Neuronal stem cell (in vitro differentiated cells): ENCODE data around the gene MTFMT.
A peak's percentile ranks its signal among the peaks of the same experiment; 100 is the strongest.

Experiments
- DNase-seq: peaks from one replicate; pipeline ENCODE4 v3.0.0-alpha.2; 2013; ENCODE audit warnings: low spot score
- H2AFZ ChIP-seq: one replicate; pipeline ENCODE4 v1.6.1; 2013; ENCODE audit warnings: mild to moderate bottlenecking, low read length, inconsistent platforms
- H2AK5ac ChIP-seq: 2 replicates; pipeline ENCODE4 v1.6.1; 2013; ENCODE audit warnings: low read depth, mild to moderate bottlenecking, inconsistent platforms, low read length, moderate library complexity, mixed read lengths
- H2BK120ac ChIP-seq: 2 replicates; pipeline ENCODE4 v1.6.1; 2013; ENCODE audit warnings: low read depth, mild to moderate bottlenecking, inconsistent platforms, low read length, moderate library complexity, mixed read lengths
- H2BK12ac ChIP-seq: one replicate; pipeline ENCODE4 v1.6.1; 2013; ENCODE audit warnings: low read length, inconsistent platforms
- H2BK15ac ChIP-seq: 2 replicates; pipeline ENCODE4 v1.6.1; 2013; ENCODE audit warnings: mild to moderate bottlenecking, low read length, inconsistent platforms, mixed read lengths
- H2BK5ac ChIP-seq: one replicate; pipeline ENCODE4 v1.6.1; 2013; ENCODE audit warnings: inconsistent platforms, mild to moderate bottlenecking, low read length, moderate library complexity
- H3K14ac ChIP-seq: one replicate; pipeline ENCODE4 v1.6.1; 2013; ENCODE audit warnings: low read length, inconsistent platforms
- H3K18ac ChIP-seq: 2 replicates; pipeline ENCODE4 v1.6.1; 2013; ENCODE audit warnings: low read length, inconsistent platforms
- H3K23ac ChIP-seq: 2 replicates; pipeline ENCODE4 v1.6.1; 2013; ENCODE audit warnings: low read depth, mild to moderate bottlenecking, mixed read lengths, low read length, inconsistent platforms; ENCODE audit not compliant: poor library complexity
- H3K27ac ChIP-seq: replicated peaks from 3 replicates; pipeline ENCODE4 v1.5.1; 2013; ENCODE audit warnings: low read length, inconsistent platforms
- H3K27me3 ChIP-seq, 3 experiments: 2 replicates each; pipeline ENCODE4 v1.6.1; 2013; ENCODE audit warnings: low read length in 3 of 3, mild to moderate bottlenecking in 2 of 3, inconsistent platforms in 1 of 3, low read depth in 1 of 3, mixed read lengths in 1 of 3, moderate library complexity in 1 of 3; ENCODE audit not compliant: control insufficient read depth in 3 of 3, insufficient read depth in 3 of 3
- H3K36me3 ChIP-seq, 2 donors: replicated peaks in 1 of 2; 2 replicates each; pipeline ENCODE4 v1.6.1; 2013; ENCODE audit warnings: low read length in 2 of 2; ENCODE audit not compliant: control insufficient read depth in 2 of 2, insufficient read depth in 2 of 2
- H3K4ac ChIP-seq: 2 replicates; pipeline ENCODE4 v1.6.1; 2013; ENCODE audit warnings: inconsistent platforms, mild to moderate bottlenecking, low read length, moderate library complexity
- H3K4me1 ChIP-seq, 2 donors: 1 replicate in 1 of 2; 2 replicates in 1 of 2; pipeline ENCODE4 v1.6.1; 2013; ENCODE audit warnings: low read length in 2 of 2, low read depth in 1 of 2; ENCODE audit not compliant: control insufficient read depth in 2 of 2, insufficient read depth in 1 of 2
- H3K4me2 ChIP-seq: one replicate; pipeline ENCODE4 v1.6.1; 2013; ENCODE audit warnings: mild to moderate bottlenecking, low read length, inconsistent platforms; ENCODE audit not compliant: insufficient read depth, poor library complexity, severe bottlenecking
- H3K4me3 ChIP-seq, 2 donors: 2 replicates each; pipeline ENCODE4 v1.5.1; 2013; ENCODE audit warnings: low read length in 2 of 2, mild to moderate bottlenecking in 2 of 2, inconsistent platforms in 1 of 2, moderate library complexity in 1 of 2
- H3K79me1 ChIP-seq: one replicate; pipeline ENCODE4 v1.6.1; 2013; ENCODE audit warnings: low read depth, mild to moderate bottlenecking, inconsistent platforms, low read length, moderate library complexity
- H3K9ac ChIP-seq: one replicate; pipeline ENCODE4 v1.6.1; 2013; ENCODE audit warnings: mild to moderate bottlenecking, low read depth, low read length, inconsistent platforms; ENCODE audit not compliant: poor library complexity
- H3K9me3 ChIP-seq, 2 donors: replicated peaks in 1 of 2; 2 replicates each; pipeline versions ENCODE3 to v1.6.1; 2013; ENCODE audit warnings: low read length in 2 of 2, mild to moderate bottlenecking in 2 of 2, inconsistent platforms in 1 of 2, low read depth in 1 of 2, mixed read lengths in 1 of 2, moderate library complexity in 1 of 2; ENCODE audit not compliant: control insufficient read depth in 2 of 2, insufficient read depth in 1 of 2
- H4K8ac ChIP-seq: one replicate; pipeline ENCODE4 v1.6.1; 2013; ENCODE audit warnings: low read depth, mild to moderate bottlenecking, inconsistent platforms, low read length, moderate library complexity
- H4K91ac ChIP-seq: one replicate; pipeline ENCODE4 v1.6.1; 2013; ENCODE audit warnings: low read length, low read depth, mild to moderate bottlenecking, inconsistent platforms; ENCODE audit not compliant: poor library complexity
- WGBS, 2 donors: extraction: QIAGEN DNeasy Blood & Tissue Kit; methylation state at CpG; one replicate each; pipeline ENCODE4 v1.1.7; 2013; ENCODE audit warnings: missing lambda C conversion rate in 2 of 2, mixed read lengths in 1 of 2; ENCODE audit not compliant: insufficient read length in 2 of 2, insufficient replicate concordance in 1 of 2; ENCODE audit errors: extremely low coverage in 2 of 2; 5-methylcytosine and 5-hydroxymethylcytosine counted together

MTFMT gene

GRCh38 chr15:64997066-64997465 is 32.4 kb downstream of the MTFMT start:
- Histone ChIP-seq H3K23ac (no peak overlapping the region), H4K91ac (no peak overlapping the region), H3K9ac (no peak overlapping the region), H3K9me3 (no peaks in the 10 kb centered on the region), H3K4me3 (no peak overlapping the region), H3K79me1 (no peaks in the 10 kb centered on the region), H3K4me1 (no peaks in the 10 kb centered on the region), H2BK15ac (no peak overlapping the region), H3K4ac (no peak overlapping the region), H2AK5ac (no peak overlapping the region), H3K36me3 (peaks cover 0 to 7% of the 10 kb centered on the region in 2 donors), H2BK120ac (no peak overlapping the region), H3K18ac (no peak overlapping the region), H3K14ac (no peak overlapping the region), H3K27me3 (no peaks in the 10 kb centered on the region), H3K27ac (no peak overlapping the region), H3K4me2 (no peak overlapping the region), H2BK12ac (no peak overlapping the region), H2AFZ (no peak overlapping the region), H4K8ac (no peak overlapping the region), H2BK5ac (no peak overlapping the region)
- no CpG with 5 or more reads among the region's 5 CpGs for WGBS, 2 donors
- no peak for DNase-seq

GRCh38 chr15:64993290-64993689 is 36.1 kb downstream of the MTFMT start:
- Histone ChIP-seq H2BK5ac (no peak overlapping the region), H2AK5ac (no peak overlapping the region), H4K91ac (no peak overlapping the region), H3K79me1 (peaks cover 3% of the 10 kb centered on the region), H3K36me3 (no peaks in the 10 kb centered on the region), H3K18ac (no peak overlapping the region), H4K8ac (no peak overlapping the region), H3K27ac (no peak overlapping the region), H3K4me1 (peaks cover 1 to 4% of the 10 kb centered on the region in 2 donors), H3K4me3 (no peak overlapping the region), H3K9ac (no peak overlapping the region), H3K14ac (no peak overlapping the region), H2BK120ac (no peak overlapping the region), H3K9me3 (no peaks in the 10 kb centered on the region), H3K4ac (no peak overlapping the region), H3K4me2 (no peak overlapping the region), H3K27me3 (no peaks in the 10 kb centered on the region), H2BK12ac (no peak overlapping the region), H3K23ac (no peak overlapping the region), H2AFZ (no peak overlapping the region), H2BK15ac (no peak overlapping the region)
- no CpG with 5 or more reads among the region's 1 CpG for WGBS, 2 donors
- DNase-seq = no peak

DNA sequence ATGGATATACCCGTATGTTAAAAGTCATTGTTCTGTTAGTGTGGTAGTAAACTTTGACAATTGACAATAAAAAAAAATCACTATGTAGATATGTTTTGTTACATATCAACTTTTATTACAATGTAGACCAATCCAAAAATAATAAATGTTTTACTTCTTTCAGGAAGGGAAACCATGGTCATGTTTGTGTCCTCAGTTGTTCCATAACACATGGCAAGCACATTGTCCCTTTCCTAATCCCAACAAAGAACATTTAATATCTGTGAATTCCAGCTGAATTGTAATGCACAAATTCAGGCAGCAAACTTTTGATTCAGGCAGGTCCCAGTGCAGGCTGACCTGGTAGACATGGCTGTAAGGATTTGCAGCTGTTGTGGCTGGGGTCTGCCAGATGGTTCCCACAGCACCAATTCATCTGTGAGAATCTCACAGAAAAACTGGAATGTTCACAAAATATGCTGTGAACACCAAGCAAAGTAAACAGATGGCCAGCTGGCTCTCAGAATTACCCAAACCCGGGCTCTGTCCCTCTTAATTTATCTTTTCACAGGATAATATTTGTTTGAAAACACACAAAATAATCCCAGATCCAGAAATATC is 37.8 kb downstream of the MTFMT start:
- Histone ChIP-seq H3K9me3 (no peaks in the 10 kb centered on the region), H3K4me3 (no peak overlapping the region), H2BK5ac (no peak overlapping the region), H3K9ac (no peak overlapping the region), H2BK120ac (no peak overlapping the region), H3K23ac (no peak overlapping the region), H3K79me1 (peaks cover 3% of the 10 kb centered on the region), H3K4ac (no peak overlapping the region), H3K27me3 (no peaks in the 10 kb centered on the region), H3K18ac (no peak overlapping the region), H3K4me1 (peaks cover 3 to 4% of the 10 kb centered on the region in 2 donors), H2AK5ac (no peak overlapping the region), H3K14ac (no peak overlapping the region), H4K91ac (no peak overlapping the region), H2BK12ac (no peak overlapping the region), H2AFZ (peak overlapping the region; percentile 51), H3K36me3 (peaks cover 0 to 10% of the 10 kb centered on the region in 2 donors), H4K8ac (no peak overlapping the region), H3K4me2 (no peak overlapping the region), H3K27ac (no peak overlapping the region), H2BK15ac (no peak overlapping the region)
- DNase-seq = no peak
- no CpG with 5 or more reads among the region's 2 CpGs for WGBS, 2 donors

- Histone ChIP-seq H3K9me3 (no peaks in the 10 kb centered on the region), H3K23ac (peak overlapping the region; percentile 95), H3K27ac (peak overlapping the region; percentile 54), H3K36me3 (peaks cover 0 to 10% of the 10 kb centered on the region in 2 donors), H2BK15ac (no peak overlapping the region), H3K4ac (no peak overlapping the region), H3K27me3 (no peaks in the 10 kb centered on the region), H3K4me1 (peaks cover 3 to 4% of the 10 kb centered on the region in 2 donors), H3K14ac (no peak overlapping the region), H3K18ac (peak overlapping the region; percentile 87), H2BK120ac (no peak overlapping the region), H4K8ac (no peak overlapping the region), H3K4me2 (peak overlapping the region; percentile 89), H3K79me1 (peaks cover 3% of the 10 kb centered on the region), H3K9ac (no peak overlapping the region), H2BK5ac (no peak overlapping the region), H4K91ac (no peak overlapping the region), H2AK5ac (no peak overlapping the region), H2AFZ (peak overlapping the region; percentile 96), H2BK12ac (no peak overlapping the region), H3K4me3 (peak overlapping the region; percentile 94 to 95)
- no CpG with 5 or more reads among the region's 9 CpGs for WGBS, 2 donors
- DNase-seq = no peak
Measured at GRCh38 chr15:64990168-64990470, 39.3 kb downstream of the MTFMT start.
